ENCODE data around the gene TRAM1L1. TPM values are rescaled to one million over a fixed set of nuclear protein-coding genes. Genes with fewer than 3 reads are reported as not detected.

TRAM1L1 gene
- total and polyA plus RNA-seq, 9 of the 15 experiments (the other 6 are each of a cell fraction or from before 2014, with no cell fraction given), result 0.07 to 0.19 (median 0.13) TPM; not detected in 5

DNA sequence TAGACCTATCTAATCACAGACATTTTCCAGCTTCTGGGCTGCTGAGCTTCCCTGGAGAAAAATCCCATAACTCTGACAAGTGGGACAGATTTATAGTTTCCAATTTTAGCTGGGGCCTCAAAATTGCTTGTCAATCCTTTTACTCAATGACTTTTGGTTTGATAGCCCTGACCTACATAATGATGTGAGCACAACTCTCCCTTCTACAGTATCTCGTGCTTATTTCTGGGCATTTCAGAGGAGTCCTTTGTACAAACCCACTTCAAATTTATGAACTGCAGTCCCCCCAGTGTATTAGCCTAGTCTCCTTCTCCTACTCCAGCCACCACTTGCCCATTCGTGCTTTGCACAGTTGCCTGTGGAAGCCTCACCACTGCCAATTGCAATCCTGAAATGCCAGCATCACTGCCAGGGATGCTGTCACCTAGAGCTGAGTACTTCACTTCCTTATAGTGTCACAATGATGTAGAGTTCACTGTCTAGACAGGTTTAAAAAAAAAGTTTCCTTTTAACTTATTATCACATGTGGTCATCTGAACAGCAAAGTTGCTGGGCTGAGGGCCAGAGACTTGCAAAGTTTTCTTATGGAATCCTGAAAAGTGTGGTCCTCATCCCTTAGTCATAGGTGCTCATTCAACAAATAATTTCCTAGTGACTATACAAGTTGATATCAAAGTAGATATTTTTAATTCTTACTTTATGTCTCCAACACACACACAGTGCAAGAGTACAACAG is 21.2 kb downstream of the TRAM1L1 start:
- FAIRE-seq, result no peak
- BruUV-seq (replicated peaks), result no TSS peak
- POLR2A ChIA-PET, result no interaction called here

More for the DNA sequence above, 21.2 kb downstream of the TRAM1L1 start:
- 0% methylated on average over 2 of the region's 2 CpGs for WGBS (ENCODE audit: insufficient coverage, low coverage, missing lambda C conversion rate)
- H3K4me1 ChIP-seq (replicated peaks in 1 of 2; ENCODE audit: control insufficient read depth in 2 of 2, insufficient read depth in 2 of 2, low read length in 2 of 2), result no peaks in the 10 kb centered on the region
- no peak for DNase-seq (ENCODE audit: extremely low read depth in 1 of 4, low spot score in 3 of 4)
- no peak for TF ChIP-seq GTF2E2 (tag; IDR thresholded peaks at IDR 0.05)
- no peak for TF ChIP-seq BCL6 (CRISPR knock-in tag; IDR thresholded peaks at IDR 0.05)
- TF ChIP-seq PHB (CRISPR knock-in tag; IDR thresholded peaks at IDR 0.05), result no peak
- TF ChIP-seq PRPF4 (IDR thresholded peaks at IDR 0.05; ENCODE audit: insufficient read depth, low read depth, low read length, poor library complexity, severe bottlenecking), result no peak
- TF ChIP-seq, protein P1, sequence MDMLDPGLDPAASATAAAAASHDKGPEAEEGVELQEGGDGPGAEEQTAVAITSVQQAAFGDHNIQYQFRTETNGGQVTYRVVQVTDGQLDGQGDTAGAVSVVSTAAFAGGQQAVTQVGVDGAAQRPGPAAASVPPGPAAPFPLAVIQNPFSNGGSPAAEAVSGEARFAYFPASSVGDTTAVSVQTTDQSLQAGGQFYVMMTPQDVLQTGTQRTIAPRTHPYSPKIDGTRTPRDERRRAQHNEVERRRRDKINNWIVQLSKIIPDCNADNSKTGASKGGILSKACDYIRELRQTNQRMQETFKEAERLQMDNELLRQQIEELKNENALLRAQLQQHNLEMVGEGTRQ (CRISPR knock-in tag; IDR thresholded peaks at IDR 0.05), result no peak
- TF ChIP-seq TBP (optimal IDR thresholded peaks at IDR 0.05; ENCODE audit: low read depth, low read length), result no peak
- no peak for TF ChIP-seq GABPB1 (CRISPR knock-in tag; IDR thresholded peaks at IDR 0.05)
- no peak for TF ChIP-seq ZNF431 (CRISPR knock-in tag; IDR thresholded peaks at IDR 0.05)
- no peak for TF ChIP-seq TOE1 (IDR thresholded peaks at IDR 0.05; ENCODE audit: borderline replicate concordance)
- TF ChIP-seq TOE1 (CRISPR knock-in tag; IDR thresholded peaks at IDR 0.05; ENCODE audit: borderline replicate concordance, low read depth), result no peak
- TF ChIP-seq, protein P2, sequence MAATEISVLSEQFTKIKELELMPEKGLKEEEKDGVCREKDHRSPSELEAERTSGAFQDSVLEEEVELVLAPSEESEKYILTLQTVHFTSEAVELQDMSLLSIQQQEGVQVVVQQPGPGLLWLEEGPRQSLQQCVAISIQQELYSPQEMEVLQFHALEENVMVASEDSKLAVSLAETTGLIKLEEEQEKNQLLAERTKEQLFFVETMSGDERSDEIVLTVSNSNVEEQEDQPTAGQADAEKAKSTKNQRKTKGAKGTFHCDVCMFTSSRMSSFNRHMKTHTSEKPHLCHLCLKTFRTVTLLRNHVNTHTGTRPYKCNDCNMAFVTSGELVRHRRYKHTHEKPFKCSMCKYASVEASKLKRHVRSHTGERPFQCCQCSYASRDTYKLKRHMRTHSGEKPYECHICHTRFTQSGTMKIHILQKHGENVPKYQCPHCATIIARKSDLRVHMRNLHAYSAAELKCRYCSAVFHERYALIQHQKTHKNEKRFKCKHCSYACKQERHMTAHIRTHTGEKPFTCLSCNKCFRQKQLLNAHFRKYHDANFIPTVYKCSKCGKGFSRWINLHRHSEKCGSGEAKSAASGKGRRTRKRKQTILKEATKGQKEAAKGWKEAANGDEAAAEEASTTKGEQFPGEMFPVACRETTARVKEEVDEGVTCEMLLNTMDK (IDR thresholded peaks at IDR 0.05; ENCODE audit: borderline replicate concordance, insufficient read depth, low read depth, low read length, poor library complexity, severe bottlenecking), result no peak
- no peak for TF ChIP-seq SOX6 (IDR thresholded peaks at IDR 0.05)
- TF ChIP-seq, protein P3, sequence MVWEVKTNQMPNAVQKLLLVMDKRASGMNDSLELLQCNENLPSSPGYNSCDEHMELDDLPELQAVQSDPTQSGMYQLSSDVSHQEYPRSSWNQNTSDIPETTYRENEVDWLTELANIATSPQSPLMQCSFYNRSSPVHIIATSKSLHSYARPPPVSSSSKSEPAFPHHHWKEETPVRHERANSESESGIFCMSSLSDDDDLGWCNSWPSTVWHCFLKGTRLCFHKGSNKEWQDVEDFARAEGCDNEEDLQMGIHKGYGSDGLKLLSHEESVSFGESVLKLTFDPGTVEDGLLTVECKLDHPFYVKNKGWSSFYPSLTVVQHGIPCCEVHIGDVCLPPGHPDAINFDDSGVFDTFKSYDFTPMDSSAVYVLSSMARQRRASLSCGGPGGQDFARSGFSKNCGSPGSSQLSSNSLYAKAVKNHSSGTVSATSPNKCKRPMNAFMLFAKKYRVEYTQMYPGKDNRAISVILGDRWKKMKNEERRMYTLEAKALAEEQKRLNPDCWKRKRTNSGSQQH (CRISPR knock-in tag; IDR thresholded peaks at IDR 0.05), result no peak
- no peak for TF ChIP-seq NBN (IDR thresholded peaks at IDR 0.05; ENCODE audit: low read depth)
- no peak for TF ChIP-seq ZFP1 (CRISPR knock-in tag; IDR thresholded peaks at IDR 0.05)
- TF ChIP-seq LARP7 (IDR thresholded peaks at IDR 0.05), result no peak
- no peak for TF ChIP-seq RAD21 (CRISPR knock-in tag; conservative IDR thresholded peaks at IDR 0.05 in 1 of 2, IDR thresholded peaks at IDR 0.05 in 1 of 2)
- no peaks in the 10 kb centered on the region for H3K36me3 ChIP-seq (ENCODE audit: control insufficient read depth, insufficient read depth, low read length)
- CTCF ChIA-PET (ENCODE audit: low intra/inter-chr PET ratio), result no interaction called here
- H3K4me2 ChIP-seq (ENCODE audit: insufficient read depth, low read length), result no peak overlapping the region
- H3K79me2 ChIP-seq (ENCODE audit: control insufficient read depth, insufficient read depth, low read length), result no peaks in the 10 kb centered on the region
- no peak for ATAC-seq
- no peaks in the 10 kb centered on the region for H3K9me3 ChIP-seq (replicated peaks; ENCODE audit: control insufficient read depth, insufficient read depth, low read depth, low read length)
- no peak overlapping the region for H3K27ac ChIP-seq (ENCODE audit: extremely low read depth, low read depth, low read length)
- in situ Hi-C loops (cut with MboI) (no loop called here), intact Hi-C loops (cut with micrococcal nuclease) (no loop called here)
- no peaks in the 10 kb centered on the region for H3K27me3 ChIP-seq (ENCODE audit: control insufficient read depth in 2 of 2, insufficient read depth in 2 of 2, low read length in 2 of 2)
- no peak overlapping the region for H3K4me3 ChIP-seq
- H3K9ac ChIP-seq (ENCODE audit: insufficient read depth in 1 of 2, low read depth in 2 of 2, low read length in 2 of 2), result no peak overlapping the region
- no peak overlapping the region for H2AFZ ChIP-seq (ENCODE audit: low read depth, low read length)
- no peaks in the 10 kb centered on the region for H3K9me1 ChIP-seq (ENCODE audit: control insufficient read depth, insufficient read depth, low read length)
- H4K20me1 ChIP-seq (replicated peaks; ENCODE audit: control insufficient read depth, insufficient read depth, low read length), result no peaks in the 10 kb centered on the region
